ENCODE data around the gene PEX14. TPM values are rescaled to one million over a fixed set of nuclear protein-coding genes. Genes with fewer than 3 reads are reported as not detected.

PEX14 gene
- total and polyA plus RNA-seq, 8 donors, result 8.2 to 26.3 (median 12.6) TPM

DNA sequence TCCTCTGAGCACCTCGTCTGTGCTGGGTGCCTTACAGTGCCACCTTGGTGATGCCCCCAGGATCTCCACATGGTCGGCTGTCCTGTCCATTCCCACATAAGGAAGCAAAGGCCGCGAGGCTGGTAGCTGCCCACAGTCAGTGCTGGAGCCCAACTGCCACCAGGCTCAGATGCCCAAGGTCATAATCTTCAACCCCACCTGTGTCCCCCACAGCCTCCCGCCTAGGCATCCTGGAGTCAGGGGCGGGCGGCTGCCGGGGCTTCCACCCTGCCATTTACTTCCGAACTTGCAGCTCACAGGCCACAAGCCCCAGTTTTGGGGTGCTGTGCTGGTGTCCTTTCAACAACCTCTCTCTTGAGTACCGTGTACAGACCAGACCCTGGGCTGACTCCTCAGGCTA, 195.4 kb downstream of the PEX14 start:
- TF ChIP-seq POLR2AphosphoS5 (IDR thresholded peaks at IDR 0.05), result no peak
- TF ChIP-seq POLR2A (IDR thresholded peaks at IDR 0.05), result no peak
- TF ChIP-seq, protein P1, sequence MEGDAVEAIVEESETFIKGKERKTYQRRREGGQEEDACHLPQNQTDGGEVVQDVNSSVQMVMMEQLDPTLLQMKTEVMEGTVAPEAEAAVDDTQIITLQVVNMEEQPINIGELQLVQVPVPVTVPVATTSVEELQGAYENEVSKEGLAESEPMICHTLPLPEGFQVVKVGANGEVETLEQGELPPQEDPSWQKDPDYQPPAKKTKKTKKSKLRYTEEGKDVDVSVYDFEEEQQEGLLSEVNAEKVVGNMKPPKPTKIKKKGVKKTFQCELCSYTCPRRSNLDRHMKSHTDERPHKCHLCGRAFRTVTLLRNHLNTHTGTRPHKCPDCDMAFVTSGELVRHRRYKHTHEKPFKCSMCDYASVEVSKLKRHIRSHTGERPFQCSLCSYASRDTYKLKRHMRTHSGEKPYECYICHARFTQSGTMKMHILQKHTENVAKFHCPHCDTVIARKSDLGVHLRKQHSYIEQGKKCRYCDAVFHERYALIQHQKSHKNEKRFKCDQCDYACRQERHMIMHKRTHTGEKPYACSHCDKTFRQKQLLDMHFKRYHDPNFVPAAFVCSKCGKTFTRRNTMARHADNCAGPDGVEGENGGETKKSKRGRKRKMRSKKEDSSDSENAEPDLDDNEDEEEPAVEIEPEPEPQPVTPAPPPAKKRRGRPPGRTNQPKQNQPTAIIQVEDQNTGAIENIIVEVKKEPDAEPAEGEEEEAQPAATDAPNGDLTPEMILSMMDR (IDR thresholded peaks at IDR 0.05), result no peak
- TF ChIP-seq EP300 (IDR thresholded peaks at IDR 0.05), result no peak
- Histone ChIP-seq H3K36me3 (peaks cover 0 to 3% (median under 1%) of the 10 kb centered on the region in 4 donors), H3K27me3 (no peaks in the 10 kb centered on the region), H3K27ac (peak overlapping the region; percentile 49 to 97 (median 91)), H3K9me3 (no peaks in the 10 kb centered on the region), H3K4me1 (peaks cover 88 to 100% (median 95%) of the 10 kb centered on the region in 4 donors), H3K4me3 (no peak overlapping the region)
- intact Hi-C loops (cut with DNase I; ENCODE audit: low total_unique reads), result no loop called here
- 69 to 88% (median 81%) methylated on average over 5 to 10 of the region's 10 CpGs for WGBS, 5 donors
- DNase-seq, result no peak

DNA sequence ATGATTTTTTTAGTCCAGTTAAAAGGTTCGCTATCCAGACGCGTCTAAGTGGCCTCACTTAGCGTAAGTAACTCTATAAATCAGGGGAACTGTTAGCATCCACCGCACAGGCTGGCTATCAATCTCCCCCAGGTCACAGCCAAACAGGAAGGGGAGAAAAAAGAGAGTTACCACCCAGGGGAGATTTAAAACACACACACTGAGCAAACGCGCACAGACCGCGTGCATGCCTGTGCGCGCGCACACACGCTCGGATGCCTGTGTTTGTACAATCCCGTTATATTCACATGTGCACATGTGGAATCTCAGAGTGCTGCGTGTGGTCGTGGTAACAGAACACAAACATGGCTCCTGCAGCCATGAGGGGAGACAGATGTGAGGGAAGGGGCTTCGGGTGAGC, 196.3 kb downstream of the PEX14 start:
- Histone ChIP-seq H3K27me3 (no peaks in the 10 kb centered on the region), H3K4me3 (no peak overlapping the region), H3K36me3 (no peaks in the 10 kb centered on the region), H3K9me3 (no peaks in the 10 kb centered on the region), H3K4me1 (peaks cover 91 to 100% (median 96%) of the 10 kb centered on the region in 4 donors), H3K27ac (peak overlapping the region; percentile 49 to 97 (median 91))
- TF ChIP-seq POLR2A (IDR thresholded peaks at IDR 0.05) (no peak), POLR2AphosphoS5 (IDR thresholded peaks at IDR 0.05) (peak in 2 of 3 donors; percentile 21 to 55)
- intact Hi-C loops (cut with DNase I; ENCODE audit: low total_unique reads), result no loop called here
- peak in 1 of 2 donors; percentile 72 for DNase-seq
- WGBS, 5 donors, result 62 to 68% (median 66%) methylated on average over 17 to 18 of the region's 18 CpGs

DNA sequence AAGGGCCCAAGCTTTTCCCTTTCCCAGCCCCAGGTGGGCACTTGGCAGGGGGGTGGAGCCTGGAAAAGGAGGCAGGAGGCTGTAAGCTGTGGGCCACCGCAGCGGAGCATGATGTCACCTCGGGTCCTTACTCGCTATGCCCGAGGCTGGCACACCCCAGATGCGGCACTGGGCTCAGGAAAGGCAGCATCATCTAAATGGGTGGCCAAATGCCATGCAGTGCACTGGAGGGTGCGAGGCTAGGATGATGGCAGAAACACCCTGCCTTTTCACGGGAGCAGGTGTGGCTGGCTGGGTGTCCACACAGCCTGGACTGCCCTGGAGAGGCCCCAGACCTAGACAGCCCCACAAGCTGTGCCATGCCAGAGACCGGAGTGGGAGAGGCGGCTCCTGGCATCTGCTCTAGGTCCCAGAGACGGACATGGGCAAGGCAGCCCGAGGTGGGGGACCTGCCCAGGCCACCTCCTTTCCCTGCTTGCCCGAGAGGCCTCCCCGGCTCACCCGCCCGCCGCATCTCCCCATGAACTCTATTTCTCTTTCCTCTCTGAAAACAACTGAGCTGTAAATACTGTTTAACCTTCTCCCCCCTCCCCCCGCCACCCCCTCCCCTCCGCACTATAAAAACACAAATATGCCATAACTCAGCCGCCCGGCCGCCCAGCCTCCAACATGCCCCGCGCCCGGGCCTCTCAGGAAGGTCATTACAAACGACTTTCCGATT, 197.0 kb downstream of the PEX14 start:
- TF ChIP-seq, protein P1 (IDR thresholded peaks at IDR 0.05), result no peak
- TF ChIP-seq POLR2AphosphoS5 (IDR thresholded peaks at IDR 0.05), result no peak
- no peak for TF ChIP-seq EP300 (IDR thresholded peaks at IDR 0.05)
- no peak for TF ChIP-seq POLR2A (IDR thresholded peaks at IDR 0.05)
- DNase-seq, result no peak
- Histone ChIP-seq H3K27ac (peak overlapping the region; percentile 49 to 97 (median 91)), H3K4me1 (peaks cover 91 to 100% (median 96%) of the 10 kb centered on the region in 4 donors), H3K4me3 (no peak overlapping the region), H3K36me3 (no peaks in the 10 kb centered on the region), H3K9me3 (no peaks in the 10 kb centered on the region), H3K27me3 (no peaks in the 10 kb centered on the region)
- intact Hi-C loops (cut with DNase I; ENCODE audit: low total_unique reads), result no loop called here
- WGBS, 5 donors, result 54 to 72% (median 63%) methylated on average over 25 to 27 of the region's 27 CpGs

DNA sequence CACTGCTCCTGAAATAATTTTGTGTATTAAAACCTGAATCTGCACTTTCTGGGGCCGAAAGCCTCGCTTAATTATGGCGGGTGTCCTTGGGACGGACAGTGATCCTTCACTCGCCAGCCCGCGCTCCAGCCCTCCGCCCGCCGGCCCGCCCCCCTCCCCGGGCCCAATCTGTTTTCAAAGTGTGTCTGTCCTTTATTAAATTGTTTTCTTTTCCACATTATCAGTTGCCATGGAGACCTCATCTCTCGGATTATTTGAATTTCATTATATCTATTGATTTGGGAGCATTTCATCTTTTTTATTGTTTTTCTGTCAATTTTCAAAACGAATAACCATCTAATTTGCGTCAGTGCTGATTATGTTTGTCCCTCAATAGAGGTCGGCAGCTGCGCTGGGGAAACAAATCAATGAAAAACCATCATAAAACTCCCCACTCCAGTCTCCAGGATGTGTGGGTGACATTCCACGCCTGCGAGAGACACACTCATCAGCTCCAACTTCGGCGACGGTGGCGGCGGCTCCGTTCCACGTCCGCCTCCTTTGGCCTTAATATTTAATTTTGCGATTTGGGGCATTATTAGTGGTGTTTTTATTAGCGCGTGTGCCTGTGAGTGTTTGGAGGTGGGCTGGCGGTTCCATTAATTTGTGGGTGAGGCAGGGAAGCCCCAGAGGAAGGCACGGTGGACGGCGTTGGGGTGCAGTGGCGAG, 197.7 kb downstream of the PEX14 start:
- Histone ChIP-seq H3K36me3 (no peaks in the 10 kb centered on the region), H3K4me1 (peaks cover 91 to 100% (median 96%) of the 10 kb centered on the region in 4 donors), H3K27ac (peak overlapping the region; percentile 15 to 97 (median 92)), H3K27me3 (no peaks in the 10 kb centered on the region), H3K9me3 (no peaks in the 10 kb centered on the region), H3K4me3 (no peak overlapping the region)
- DNase-seq, result no peak
- 63 to 79% (median 77%) methylated on average over 35 of the region's 35 CpGs for WGBS, 5 donors
- TF ChIP-seq POLR2A (IDR thresholded peaks at IDR 0.05), result no peak
- no peak for TF ChIP-seq POLR2AphosphoS5 (IDR thresholded peaks at IDR 0.05)
- no peak for TF ChIP-seq EP300 (IDR thresholded peaks at IDR 0.05)
- TF ChIP-seq, protein P1 (IDR thresholded peaks at IDR 0.05), result no peak
- intact Hi-C loops (cut with DNase I; ENCODE audit: low total_unique reads), result no loop called here
